WTC11 (cell line): ENCODE results near the gene APOL3. TPM values are rescaled to one million over a fixed set of nuclear protein-coding genes. Genes with fewer than 3 reads are reported as not detected.

Source experiments
- ATAC-seq: fragments of 200-7000 bp; cut with Tn5 transposase; 2 replicates; pipeline ENCODE4 v1.10.0; 2021; ENCODE audit warnings: mild to moderate bottlenecking, moderate library complexity
- CTCF ChIA-PET: fragments of 300-600 bp; sonication (Branson Sonifier 250); formaldehyde crosslinking; loops from one replicate; lab custom pipeline; 2021; ENCODE audit warnings: antibody characterized with exemption; lab: Charles Lee
- POLR2A ChIA-PET: fragments of 350-600 bp; sonication (Branson Sonifier 250); formaldehyde crosslinking; loops from one replicate; lab custom pipeline; 2021; ENCODE audit warnings: antibody characterized with exemption; lab: Charles Lee
- DNase-seq: peaks from one replicate; pipeline ENCODE4 v3.0.0; 2021; ENCODE audit warnings: low spot score
- H3K27ac Mint-ChIP-seq: 2 replicates; pipeline ENCODE4 v1.8.0; 2021; ENCODE audit warnings: mixed read lengths
- H3K27me3 Mint-ChIP-seq: 2 replicates; pipeline ENCODE4 v1.8.0; 2021; ENCODE audit warnings: low read depth, mild to moderate bottlenecking, moderate library complexity, mixed read lengths
- H3K36me3 Mint-ChIP-seq: 2 replicates; pipeline ENCODE4 v1.8.0; 2021; ENCODE audit warnings: mixed read lengths
- H3K4me1 Mint-ChIP-seq: 2 replicates; pipeline ENCODE4 v1.8.0; 2022; ENCODE audit warnings: mixed read lengths
- H3K4me3 Mint-ChIP-seq: 2 replicates; pipeline ENCODE4 v1.8.0; 2021; ENCODE audit warnings: mild to moderate bottlenecking, moderate library complexity, mixed read lengths
- H3K9me3 Mint-ChIP-seq: 2 replicates; pipeline ENCODE4 v1.8.0; 2021; ENCODE audit warnings: mixed read lengths
- ATF6 ChIP-seq: sonication (generic); formaldehyde crosslinking; IDR thresholded peaks from 2 replicates; pipeline ENCODE4 v1.8.1; 2023; ENCODE audit warnings: mild to moderate bottlenecking, missing genetic modification reagents
- CREB1 ChIP-seq: sonication (generic); formaldehyde crosslinking; IDR thresholded peaks from 2 replicates; pipeline ENCODE4 v1.8.0; 2023; ENCODE audit warnings: mild to moderate bottlenecking, missing genetic modification reagents
- CREM ChIP-seq: sonication (generic); formaldehyde crosslinking; IDR thresholded peaks from 2 replicates; pipeline ENCODE4 v1.8.1; 2022; ENCODE audit warnings: mild to moderate bottlenecking, missing genetic modification reagents, moderate library complexity
- E2F4 ChIP-seq: sonication (generic); formaldehyde crosslinking; IDR thresholded peaks from 2 replicates; pipeline ENCODE4 v1.8.1; 2022; ENCODE audit warnings: low read depth, mild to moderate bottlenecking, moderate library complexity, missing genetic modification reagents, borderline replicate concordance
- FOXJ3 ChIP-seq: sonication (generic); formaldehyde crosslinking; IDR thresholded peaks from 2 replicates; pipeline ENCODE4 v1.9.0; 2021; ENCODE audit warnings: missing genetic modification reagents, mild to moderate bottlenecking, borderline replicate concordance
- FOXP4 ChIP-seq: sonication (generic); formaldehyde crosslinking; IDR thresholded peaks from 2 replicates; pipeline ENCODE4 v1.8.0; 2022; ENCODE audit warnings: mild to moderate bottlenecking, missing genetic modification reagents
- JAZF1 ChIP-seq: fragments of 250-450 bp; sonication (Bioruptor Pico); IDR thresholded peaks from 2 replicates; pipeline ENCODE4 v1.9.0; 2021; ENCODE audit warnings: moderate library complexity, mild to moderate bottlenecking, inconsistent platforms
- KAT7 ChIP-seq: sonication (generic); formaldehyde crosslinking; IDR thresholded peaks from 2 replicates; pipeline ENCODE4 v1.8.1; 2023; ENCODE audit warnings: missing genetic modification reagents, mild to moderate bottlenecking, borderline replicate concordance
- MLX ChIP-seq: sonication (generic); formaldehyde crosslinking; IDR thresholded peaks from 2 replicates; pipeline ENCODE4 v1.8.1; 2023; ENCODE audit warnings: mild to moderate bottlenecking, missing genetic modification reagents, moderate library complexity
- MYBL2 ChIP-seq: sonication (generic); formaldehyde crosslinking; IDR thresholded peaks from 2 replicates; pipeline ENCODE4 v1.8.1; 2023; ENCODE audit warnings: mild to moderate bottlenecking, moderate library complexity, missing genetic modification reagents
- NR2C2 ChIP-seq: sonication (generic); formaldehyde crosslinking; IDR thresholded peaks from 2 replicates; pipeline ENCODE4 v1.8.0; 2022; ENCODE audit warnings: mild to moderate bottlenecking, missing genetic modification reagents
- NR3C1 ChIP-seq: sonication (generic); formaldehyde crosslinking; conservative IDR thresholded peaks from 2 replicates; pipeline ENCODE4 v1.8.1; 2023; ENCODE audit warnings: low read depth, mild to moderate bottlenecking, missing genetic modification reagents
- PRDM15 ChIP-seq: sonication (generic); formaldehyde crosslinking; IDR thresholded peaks from 2 replicates; pipeline ENCODE4 v1.8.0; 2022; ENCODE audit warnings: missing genetic modification reagents
- RELA ChIP-seq: sonication (generic); formaldehyde crosslinking; IDR thresholded peaks from 2 replicates; pipeline ENCODE4 v1.8.1; 2022; ENCODE audit warnings: missing genetic modification reagents, mild to moderate bottlenecking, borderline replicate concordance
- SMAD3 ChIP-seq: sonication (generic); formaldehyde crosslinking; IDR thresholded peaks from 2 replicates; pipeline ENCODE4 v1.8.0; 2022; ENCODE audit warnings: missing genetic modification reagents, mild to moderate bottlenecking, borderline replicate concordance
- TEAD1 ChIP-seq: sonication (generic); formaldehyde crosslinking; IDR thresholded peaks from 2 replicates; pipeline ENCODE4 v1.8.0; 2022; ENCODE audit warnings: mild to moderate bottlenecking, missing genetic modification reagents
- USF1 ChIP-seq: sonication (generic); formaldehyde crosslinking; IDR thresholded peaks from 2 replicates; pipeline ENCODE4 v1.8.0; 2022; ENCODE audit warnings: mild to moderate bottlenecking, missing genetic modification reagents
- ZBTB43 ChIP-seq: sonication (generic); formaldehyde crosslinking; IDR thresholded peaks from 2 replicates; pipeline ENCODE4 v1.8.1; 2023; ENCODE audit warnings: mild to moderate bottlenecking, missing genetic modification reagents
- ZMAT4 ChIP-seq: fragments of 250-450 bp; sonication (Bioruptor Pico); IDR thresholded peaks from 2 replicates; pipeline ENCODE4 v1.9.0; 2021; ENCODE audit warnings: mild to moderate bottlenecking
- ZNF138 ChIP-seq: sonication (generic); formaldehyde crosslinking; conservative IDR thresholded peaks from 2 replicates; pipeline ENCODE4 v1.8.1; 2022; ENCODE audit warnings: mild to moderate bottlenecking, moderate library complexity, missing genetic modification reagents
- ZNF263 ChIP-seq: sonication (generic); formaldehyde crosslinking; IDR thresholded peaks from 2 replicates; pipeline ENCODE4 v1.8.1; 2022; ENCODE audit warnings: low read depth, mild to moderate bottlenecking, moderate library complexity, missing genetic modification reagents
- ZNF317 ChIP-seq: sonication (generic); formaldehyde crosslinking; IDR thresholded peaks from 2 replicates; pipeline ENCODE4 v1.8.1; 2023; ENCODE audit warnings: low read depth, mild to moderate bottlenecking, moderate library complexity, missing genetic modification reagents, borderline replicate concordance
- ZNF396 ChIP-seq: fragments of 250-450 bp; sonication (Bioruptor Pico); IDR thresholded peaks from 2 replicates; pipeline ENCODE4 v1.8.0; 2021; ENCODE audit warnings: mild to moderate bottlenecking, moderate library complexity, borderline replicate concordance
- ZNF671 ChIP-seq: fragments of 250-450 bp; sonication (Bioruptor Pico); IDR thresholded peaks from 2 replicates; pipeline ENCODE4 v1.8.0; 2021; ENCODE audit warnings: mild to moderate bottlenecking
- total RNA-seq: library from RNA; stranded (reverse); gene quantifications from 3 replicates; pipeline ENCODE4 v1.2.3, GENCODE V29; 2021

Gene APOL3
- total RNA-seq, 1 experiment from 2014 or later = 0.26 TPM

GRCh38 chr22:36148411-36148810 is 12.1 kb downstream of the APOL3 start:
- H3K4me1 Mint-ChIP-seq = peaks cover 9% of the 10 kb centered on the region
- POLR2A ChIA-PET = no interaction called here
- TF ChIP-seq CREB1 (no peak), ZNF138 (CRISPR knock-in tag) (no peak), SMAD3 (CRISPR knock-in tag) (no peak), TEAD1 (CRISPR knock-in tag) (no peak), E2F4 (CRISPR knock-in tag) (no peak), NR3C1 (CRISPR knock-in tag) (no peak), ZNF263 (CRISPR knock-in tag) (no peak), ZNF317 (CRISPR knock-in tag) (no peak), ZMAT4 (CRISPR knock-in tag) (no peak), CREM (CRISPR knock-in tag) (no peak), RELA (no peak), USF1 (no peak), FOXP4 (no peak), ZNF396 (CRISPR knock-in tag) (no peak), MLX (no peak), MYBL2 (no peak), JAZF1 (CRISPR knock-in tag) (no peak)
- H3K36me3 Mint-ChIP-seq = no peaks in the 10 kb centered on the region
- no peaks in the 10 kb centered on the region; the same call in 1 of the 2 replicates for H3K27me3 Mint-ChIP-seq
- CTCF ChIA-PET = interaction anchor here (0.5 to 1.0 kb wide), 2 partner anchors 32 to 78 kb away, joined by 3 to 5 read pairs; no protein-coding TSS in a partner anchor
- DNase-seq (no peak), ATAC-seq (no peak)
- no peak overlapping the region for H3K27ac Mint-ChIP-seq
- H3K4me3 Mint-ChIP-seq = no peak overlapping the region
- peaks cover 9% of the 10 kb centered on the region for H3K9me3 Mint-ChIP-seq

- POLR2A ChIA-PET = no interaction called here
- Mint-ChIP-seq H3K4me3 (no peak overlapping the region), H3K9me3 (peaks cover 7% of the 10 kb centered on the region), H3K36me3 (no peaks in the 10 kb centered on the region), H3K27ac (no peak overlapping the region), H3K27me3 (no peaks in the 10 kb centered on the region; the same call in 1 of the 2 replicates), H3K4me1 (peaks cover 9% of the 10 kb centered on the region)
- CTCF ChIA-PET = no interaction called here
- DNase-seq (no peak), ATAC-seq (no peak)
- TF ChIP-seq ZNF671 (CRISPR knock-in tag) = no peak
- no peak for TF ChIP-seq NR2C2 (CRISPR knock-in tag)
- TF ChIP-seq ATF6 (CRISPR knock-in tag) = no peak
- no peak for TF ChIP-seq ZBTB43 (CRISPR knock-in tag)
- no peak for TF ChIP-seq FOXJ3
- no peak for TF ChIP-seq KAT7 (CRISPR knock-in tag)
- no peak for TF ChIP-seq PRDM15 (CRISPR knock-in tag)
Measured at GRCh38 chr22:36147196-36147791, 13.3 kb downstream of the APOL3 start.
